GM12891 (cell line): ENCODE measurements around the gene ZCCHC17.

Experiments
- PAX5 ChIP-seq: IDR thresholded peaks from 2 replicates; pipeline ENCODE4 v1.6.1; 2011; ENCODE audit warnings: low read length, moderate library complexity, mild to moderate bottlenecking; ENCODE audit not compliant: insufficient read depth, severe bottlenecking
- POLR2A ChIP-seq: IDR thresholded peaks from 2 replicates; pipeline ENCODE4 v1.6.1; 2011; ENCODE audit warnings: low read depth, low read length, control low read depth
- POLR2AphosphoS5 ChIP-seq: IDR thresholded peaks from 2 replicates; pipeline ENCODE4 v1.6.1; 2011; ENCODE audit warnings: low read depth, low read length, control low read depth
- TAF1 ChIP-seq: IDR thresholded peaks from 2 replicates; pipeline ENCODE4 v1.6.1; 2011; ENCODE audit warnings: low read depth, low read length, control low read depth

DNA sequence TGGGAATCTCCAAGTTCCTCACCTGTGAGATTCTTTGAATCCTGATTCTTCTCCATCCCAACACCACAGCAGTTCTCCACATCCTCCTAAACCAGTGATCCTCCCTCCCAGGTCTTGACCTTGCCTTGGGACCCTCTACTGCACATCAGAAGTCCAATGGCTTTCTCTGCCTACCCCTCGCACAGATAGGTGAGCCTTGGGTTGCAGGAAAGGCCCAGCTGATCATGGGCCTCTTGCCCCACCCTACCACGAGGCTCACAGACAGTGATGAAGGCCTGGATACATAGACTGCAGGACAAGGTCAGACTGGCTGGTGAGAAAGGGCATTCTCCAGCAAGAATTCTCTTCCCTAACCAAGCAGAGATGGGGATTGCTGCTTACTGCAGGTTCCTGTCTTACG lies 75.2 kb downstream of the ZCCHC17 start:
- no peak for TF ChIP-seq POLR2A
- no peak for TF ChIP-seq TAF1
- no peak for TF ChIP-seq POLR2AphosphoS5
- TF ChIP-seq PAX5: no peak
